Liver (tissue), 9 donors: ENCODE data around the gene NF1. TPM values are rescaled to one million over a fixed set of nuclear protein-coding genes. Genes with fewer than 3 reads are reported as not detected.

ENCODE experiments used
- DNase-seq: peaks from one replicate; pipeline ENCODE4 v3.0.0-alpha.2; 2017; ENCODE audit warnings: low spot score
- H3K27ac ChIP-seq, 2 donors: one replicate each; pipeline ENCODE4 v1.7.0; 2013; ENCODE audit warnings: inconsistent platforms in 2 of 2, low read length in 2 of 2, control low read depth in 1 of 2, low read depth in 1 of 2, mild to moderate bottlenecking in 1 of 2
- H3K27me3 ChIP-seq, 4 donors: one replicate each; pipeline versions ENCODE4 v1.6.1 to v1.7.0; 2013; ENCODE audit warnings: low read length in 3 of 4, inconsistent platforms in 1 of 4, mild to moderate bottlenecking in 1 of 4, moderate library complexity in 1 of 4; ENCODE audit not compliant: control insufficient read depth in 4 of 4, insufficient read depth in 4 of 4
- H3K36me3 ChIP-seq, 4 donors: one replicate each; pipeline versions ENCODE4 v1.6.1 to v1.7.0; 2013; ENCODE audit warnings: low read length in 3 of 4, mild to moderate bottlenecking in 3 of 4, low read depth in 1 of 4, moderate library complexity in 1 of 4; ENCODE audit not compliant: control insufficient read depth in 4 of 4, insufficient read depth in 3 of 4
- H3K4me1 ChIP-seq, 4 donors: one replicate each; pipeline versions ENCODE4 v1.6.1 to v1.7.0; 2013; ENCODE audit warnings: low read length in 3 of 4, mild to moderate bottlenecking in 3 of 4, moderate library complexity in 1 of 4; ENCODE audit not compliant: control insufficient read depth in 4 of 4, insufficient read depth in 4 of 4
- H3K4me3 ChIP-seq, 3 donors: one replicate each; pipeline versions ENCODE4 v1.6.1 to v1.7.0; 2013; ENCODE audit warnings: low read length in 3 of 3, control low read depth in 1 of 3, low read depth in 1 of 3, mild to moderate bottlenecking in 1 of 3
- H3K9ac ChIP-seq, 2 donors: one replicate each; pipeline ENCODE4 v1.7.0; 2013; ENCODE audit warnings: low read length in 2 of 2, mild to moderate bottlenecking in 2 of 2, moderate library complexity in 2 of 2, control low read depth in 1 of 2, low read depth in 1 of 2
- H3K9me3 ChIP-seq, 4 donors: one replicate each; pipeline versions ENCODE4 v1.6.1 to v1.7.0; 2013; ENCODE audit warnings: low read length in 3 of 4; ENCODE audit not compliant: control insufficient read depth in 4 of 4
- ATF3 ChIP-seq: IDR thresholded peaks from 2 replicates; pipeline ENCODE4 v1.6.1; 2016; ENCODE audit warnings: antibody characterized with exemption
- CTCF ChIP-seq: fragments of 150-350 bp; IDR thresholded peaks from 2 replicates; pipeline ENCODE4 v1.5.1; 2017; ENCODE audit warnings: improper control_type of control experiment, low read depth, low read length; ENCODE audit not compliant: missing input control
- EGR1 ChIP-seq, 2 donors: IDR thresholded peaks; 2 replicates each; pipeline ENCODE4 v1.6.1; 2016 to 2018; ENCODE audit warnings: antibody characterized with exemption in 2 of 2, low read depth in 2 of 2
- FOXA1 ChIP-seq: IDR thresholded peaks from 2 replicates; pipeline ENCODE4 v1.6.1; 2016; ENCODE audit warnings: antibody characterized with exemption
- FOXA2 ChIP-seq: IDR thresholded peaks from 2 replicates; pipeline ENCODE4 v1.6.1; 2016; ENCODE audit warnings: antibody characterized with exemption
- GABPA ChIP-seq, 2 donors: IDR thresholded peaks in 1 of 2; conservative IDR thresholded peaks in 1 of 2; 2 replicates each; pipeline ENCODE4 v1.6.1; 2016; ENCODE audit warnings: antibody characterized with exemption in 2 of 2, mild to moderate bottlenecking in 1 of 2, moderate library complexity in 1 of 2
- HNF4A ChIP-seq, 2 donors: conservative IDR thresholded peaks; 2 replicates each; pipeline ENCODE4 v1.6.1; 2016; ENCODE audit warnings: antibody characterized with exemption in 2 of 2, mild to moderate bottlenecking in 2 of 2
- HNF4G ChIP-seq: IDR thresholded peaks from 2 replicates; pipeline ENCODE4 v1.6.1; 2016; ENCODE audit warnings: antibody characterized with exemption
- JUND ChIP-seq, 2 donors: IDR thresholded peaks; 2 replicates each; pipeline ENCODE4 v1.6.1; 2016; ENCODE audit warnings: antibody characterized with exemption in 2 of 2
- MAX ChIP-seq: IDR thresholded peaks from 2 replicates; pipeline ENCODE4 v1.6.1; 2016; ENCODE audit warnings: antibody characterized with exemption
- NR2F2 ChIP-seq: IDR thresholded peaks from 2 replicates; pipeline ENCODE4 v1.6.1; 2016; ENCODE audit warnings: antibody characterized with exemption
- RAD21 ChIP-seq, 2 donors: IDR thresholded peaks; 2 replicates each; pipeline ENCODE4 v1.6.1; 2016; ENCODE audit warnings: antibody characterized with exemption in 2 of 2, mild to moderate bottlenecking in 2 of 2
- REST ChIP-seq: IDR thresholded peaks from 2 replicates; pipeline ENCODE4 v1.6.1; 2016; ENCODE audit warnings: antibody characterized with exemption, mild to moderate bottlenecking
- RXRA ChIP-seq, 2 donors: IDR thresholded peaks; 2 replicates each; pipeline ENCODE4 v1.6.1; 2017 to 2018; ENCODE audit warnings: antibody characterized with exemption in 2 of 2, mild to moderate bottlenecking in 1 of 2
- SP1 ChIP-seq: IDR thresholded peaks from 2 replicates; pipeline ENCODE4 v1.6.1; 2018; ENCODE audit warnings: antibody characterized with exemption, mild to moderate bottlenecking
- TAF1 ChIP-seq: conservative IDR thresholded peaks from 2 replicates; pipeline ENCODE4 v1.6.1; 2016; ENCODE audit warnings: antibody characterized with exemption, mild to moderate bottlenecking
- YY1 ChIP-seq: IDR thresholded peaks from 2 replicates; pipeline ENCODE4 v1.6.1; 2016; ENCODE audit warnings: antibody characterized with exemption, mild to moderate bottlenecking
- ZBTB33 ChIP-seq: IDR thresholded peaks from 2 replicates; pipeline ENCODE4 v1.6.1; 2016; ENCODE audit warnings: antibody characterized with exemption
- WGBS: extraction: QIAGEN DNeasy Blood & Tissue Kit; methylation state at CpG from one replicate; pipeline ENCODE4 v1.1.7; 2013; 5-methylcytosine and 5-hydroxymethylcytosine counted together
- polyA plus RNA-seq, 2 donors: library from polyadenylated mRNA; stranded (reverse) in 1 of 2; unstranded in 1 of 2; fragments of 200-250 nt in 1 of 2; fragments of >200 nt in 1 of 2; fragmentation: Nextera tagmentation in 1 of 2; extraction: Ambion mirVana in 1 of 2; gene quantifications; one replicate each; pipeline versions ENCODE4 v1.2.1 to v1.2.3, GENCODE V29; 2013 to 2015
- total RNA-seq, 2 donors: library from RNA; depleted of rRNA; stranded (reverse); fragments of >200 nt; gene quantifications; one replicate each; pipeline ENCODE4 v1.2.3, GENCODE V29; 2014
- donor health status: healthy.
- donor health status: healthy.
- donor health status: healthy.
- donor health status: healthy.
- donor health status: healthy.

Gene NF1
- total and polyA plus RNA-seq, 4 donors, result 4.6 to 42.6 (median 13.5) TPM

- Histone ChIP-seq H3K9me3 (no peaks in the 10 kb centered on the region), H3K4me3 (no peak overlapping the region), H3K9ac (no peak overlapping the region), H3K4me1 (peaks cover 1 to 6% (median 4%) of the 10 kb centered on the region in 4 donors), H3K27me3 (no peaks in the 10 kb centered on the region), H3K36me3 (no peaks in the 10 kb centered on the region), H3K27ac (no peak overlapping the region)
- 51% methylated on average over 4 of the region's 4 CpGs for WGBS
- TF ChIP-seq REST, result no peak
- TF ChIP-seq YY1, result no peak
- no peak for TF ChIP-seq SP1
- no peak for TF ChIP-seq MAX
- TF ChIP-seq GABPA (IDR thresholded peaks at IDR 0.05 in 1 of 2, conservative IDR thresholded peaks at IDR 0.05 in 1 of 2), result no peak
- TF ChIP-seq ATF3, result no peak
- no peak for TF ChIP-seq EGR1 (IDR thresholded peaks at IDR 0.05; ENCODE audit: low read depth in 2 of 2)
- peak; percentile 50 to 69 for TF ChIP-seq RAD21 (IDR thresholded peaks at IDR 0.05)
- no peak for TF ChIP-seq HNF4A (conservative IDR thresholded peaks at IDR 0.05)
- TF ChIP-seq CTCF, result peak; percentile 22
- TF ChIP-seq JUND (IDR thresholded peaks at IDR 0.05), result no peak
- no peak for TF ChIP-seq ZBTB33
- DNase-seq, result peak; percentile 36
Measured at GRCh38 chr17:31068291-31068690, 26.5 kb upstream of the NF1 start.

- no peak for DNase-seq
- H3K4me3 ChIP-seq, result no peak overlapping the region
- H3K27ac ChIP-seq, result no peak overlapping the region
- H3K9ac ChIP-seq, result no peak overlapping the region
- H3K36me3 ChIP-seq, result no peaks in the 10 kb centered on the region
- TF ChIP-seq HNF4G, result no peak
- no peak for TF ChIP-seq JUND (IDR thresholded peaks at IDR 0.05)
- TF ChIP-seq EGR1 (IDR thresholded peaks at IDR 0.05; ENCODE audit: low read depth in 2 of 2), result no peak
- no peak for TF ChIP-seq ATF3
- no peak for TF ChIP-seq GABPA (IDR thresholded peaks at IDR 0.05 in 1 of 2, conservative IDR thresholded peaks at IDR 0.05 in 1 of 2)
- TF ChIP-seq FOXA1, result no peak
- no peak for TF ChIP-seq CTCF
- TF ChIP-seq ZBTB33, result no peak
- TF ChIP-seq MAX, result no peak
- TF ChIP-seq TAF1, result no peak
- TF ChIP-seq YY1, result no peak
- no peak for TF ChIP-seq RXRA (IDR thresholded peaks at IDR 0.05)
- TF ChIP-seq NR2F2, result no peak
- TF ChIP-seq FOXA2, result no peak
- no peak for TF ChIP-seq SP1
- no peak for TF ChIP-seq RAD21 (IDR thresholded peaks at IDR 0.05)
- no peak for TF ChIP-seq HNF4A (conservative IDR thresholded peaks at IDR 0.05)
- H3K27me3 ChIP-seq, result no peaks in the 10 kb centered on the region
- peaks cover 1 to 6% (median 4%) of the 10 kb centered on the region in 4 donors for H3K4me1 ChIP-seq
- H3K9me3 ChIP-seq, result no peaks in the 10 kb centered on the region
Measured at GRCh38 chr17:31072186-31072585, 22.6 kb upstream of the NF1 start.
